Endodermal cell (in vitro differentiated cells): ENCODE data around the gene TPPP. TPM values are rescaled to one million over a fixed set of nuclear protein-coding genes. Genes with fewer than 3 reads are reported as not detected.
"Not testable (repeated sequence)": the region's sequence is repeated elsewhere in the genome, so short reads cannot be mapped to it uniquely, and the experiment has no call there.

ENCODE experiments used
- DNase-seq: peaks from one replicate; pipeline ENCODE4 v3.0.0-alpha.2; 2017
- H3K27ac ChIP-seq: 2 replicates; pipeline ENCODE4 v1.5.1; 2013; ENCODE audit warnings: mild to moderate bottlenecking, low read depth, low read length, moderate library complexity
- H3K27me3 ChIP-seq: 2 replicates; pipeline ENCODE4 v1.6.1; 2013; ENCODE audit warnings: mild to moderate bottlenecking, low read length, moderate library complexity; ENCODE audit not compliant: insufficient read depth, control insufficient read depth, poor library complexity, severe bottlenecking
- H3K36me3 ChIP-seq: 2 replicates; pipeline ENCODE4 v1.7.0; 2013; ENCODE audit warnings: mild to moderate bottlenecking, low read length, moderate library complexity; ENCODE audit not compliant: control insufficient read depth, insufficient read depth
- H3K4me1 ChIP-seq: one replicate; pipeline ENCODE4 v1.7.0; 2013; ENCODE audit warnings: low read length; ENCODE audit not compliant: control insufficient read depth, insufficient read depth
- H3K4me3 ChIP-seq: 2 replicates; pipeline ENCODE4 v1.5.1; 2013; ENCODE audit warnings: mild to moderate bottlenecking, low read length, moderate library complexity
- H3K9ac ChIP-seq: 2 replicates; pipeline ENCODE4 v1.6.1; 2013; ENCODE audit warnings: mild to moderate bottlenecking, low read length, moderate library complexity; ENCODE audit not compliant: poor library complexity, severe bottlenecking; ENCODE audit errors: extremely low read depth
- H3K9me3 ChIP-seq: 2 replicates; pipeline ENCODE4 v1.6.1; 2013; ENCODE audit warnings: mild to moderate bottlenecking, low read length, moderate library complexity; ENCODE audit not compliant: control insufficient read depth
- H3K27ac Mint-ChIP-seq: 2 replicates; pipeline ENCODE4 v1.8.0; 2020; ENCODE audit warnings: mixed read lengths
- H3K27me3 Mint-ChIP-seq: 2 replicates; pipeline ENCODE4 v1.8.0; 2021; ENCODE audit warnings: mild to moderate bottlenecking, mixed read lengths; ENCODE audit not compliant: insufficient read depth
- H3K36me3 Mint-ChIP-seq: 2 replicates; pipeline ENCODE4 v1.8.0; 2020; ENCODE audit warnings: low read depth, mixed read lengths
- H3K4me1 Mint-ChIP-seq: 2 replicates; pipeline ENCODE4 v1.8.0; 2020; ENCODE audit warnings: mixed read lengths
- H3K4me3 Mint-ChIP-seq: 2 replicates; pipeline ENCODE4 v1.8.0; 2020; ENCODE audit warnings: mild to moderate bottlenecking, moderate library complexity, mixed read lengths
- H3K9me3 Mint-ChIP-seq: 2 replicates; pipeline ENCODE4 v1.8.0; 2020; ENCODE audit warnings: mild to moderate bottlenecking, mixed read lengths
- WGBS, 2 experiments: methylation state at CpG; one replicate each; pipeline versions ENCODE4 v1.1.5 to v1.1.7; 2013; ENCODE audit warnings: missing lambda C conversion rate in 2 of 2, mixed read lengths in 1 of 2; ENCODE audit not compliant: insufficient coverage in 1 of 2, insufficient read length in 1 of 2; 5-methylcytosine and 5-hydroxymethylcytosine counted together
- total RNA-seq, 2 donors: library from RNA; stranded (reverse); fragmentation: NEBNext Ultra II Directional in 1 of 2; extraction: Animal tissue kit (Norgen Biotek cat#: 25700) in 1 of 2; gene quantifications; 2 replicates in 1 of 2; 3 replicates in 1 of 2; pipeline ENCODE4 v1.2.1, GENCODE V29; 2021
- TF ChIP-seq, protein P1 (sequence below): fragments of 200-600 bp; sonication (generic); conservative IDR thresholded peaks from 2 replicates; pipeline ENCODE4 v1.5.0; 2021; ENCODE audit warnings: antibody characterized with exemption, mild to moderate bottlenecking

TPPP gene
- total RNA-seq, 2 donors from 2014 or later, result 0.22 to 0.70 TPM

DNA sequence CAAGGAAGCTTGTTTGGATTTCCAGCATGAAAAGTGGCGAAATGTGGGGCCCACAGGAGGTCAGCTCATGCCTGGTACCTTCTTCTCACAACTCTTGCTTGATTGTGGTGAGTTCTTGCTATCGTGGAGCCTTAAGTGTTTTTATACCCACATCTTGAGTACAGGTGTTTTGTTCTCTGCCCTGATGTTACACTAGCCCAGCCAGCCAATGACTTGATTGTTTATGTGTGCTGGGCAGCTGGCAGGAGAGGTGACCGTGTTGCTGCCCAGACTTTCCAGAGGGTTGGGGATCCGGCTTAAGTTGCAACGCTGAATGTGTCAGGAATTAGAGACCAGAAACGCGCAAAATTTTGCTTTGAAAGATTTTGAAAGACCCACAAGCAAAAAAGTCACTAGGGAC lies 24.0 kb upstream of the TPPP start:
- Histone ChIP-seq H3K9ac (no peak overlapping the region), H3K4me3 (no peak overlapping the region), H3K9me3 (no peaks in the 10 kb centered on the region), H3K27ac (no peak overlapping the region), H3K36me3 (no peaks in the 10 kb centered on the region), H3K27me3 (no peaks in the 10 kb centered on the region), H3K4me1 (no peaks in the 10 kb centered on the region)
- TF ChIP-seq, protein P1, sequence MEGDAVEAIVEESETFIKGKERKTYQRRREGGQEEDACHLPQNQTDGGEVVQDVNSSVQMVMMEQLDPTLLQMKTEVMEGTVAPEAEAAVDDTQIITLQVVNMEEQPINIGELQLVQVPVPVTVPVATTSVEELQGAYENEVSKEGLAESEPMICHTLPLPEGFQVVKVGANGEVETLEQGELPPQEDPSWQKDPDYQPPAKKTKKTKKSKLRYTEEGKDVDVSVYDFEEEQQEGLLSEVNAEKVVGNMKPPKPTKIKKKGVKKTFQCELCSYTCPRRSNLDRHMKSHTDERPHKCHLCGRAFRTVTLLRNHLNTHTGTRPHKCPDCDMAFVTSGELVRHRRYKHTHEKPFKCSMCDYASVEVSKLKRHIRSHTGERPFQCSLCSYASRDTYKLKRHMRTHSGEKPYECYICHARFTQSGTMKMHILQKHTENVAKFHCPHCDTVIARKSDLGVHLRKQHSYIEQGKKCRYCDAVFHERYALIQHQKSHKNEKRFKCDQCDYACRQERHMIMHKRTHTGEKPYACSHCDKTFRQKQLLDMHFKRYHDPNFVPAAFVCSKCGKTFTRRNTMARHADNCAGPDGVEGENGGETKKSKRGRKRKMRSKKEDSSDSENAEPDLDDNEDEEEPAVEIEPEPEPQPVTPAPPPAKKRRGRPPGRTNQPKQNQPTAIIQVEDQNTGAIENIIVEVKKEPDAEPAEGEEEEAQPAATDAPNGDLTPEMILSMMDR, result no peak
- Mint-ChIP-seq H3K27ac (no peak overlapping the region), H3K9me3 (no peaks in the 10 kb centered on the region), H3K4me3 (no peak overlapping the region), H3K36me3 (no peaks in the 10 kb centered on the region), H3K27me3 (peaks cover 50% of the 10 kb centered on the region), H3K4me1 (peaks cover 2% of the 10 kb centered on the region)
- DNase-seq, result no peak
- 81 to 82% methylated on average over 7 of the region's 7 CpGs for WGBS, 2 experiments

DNA sequence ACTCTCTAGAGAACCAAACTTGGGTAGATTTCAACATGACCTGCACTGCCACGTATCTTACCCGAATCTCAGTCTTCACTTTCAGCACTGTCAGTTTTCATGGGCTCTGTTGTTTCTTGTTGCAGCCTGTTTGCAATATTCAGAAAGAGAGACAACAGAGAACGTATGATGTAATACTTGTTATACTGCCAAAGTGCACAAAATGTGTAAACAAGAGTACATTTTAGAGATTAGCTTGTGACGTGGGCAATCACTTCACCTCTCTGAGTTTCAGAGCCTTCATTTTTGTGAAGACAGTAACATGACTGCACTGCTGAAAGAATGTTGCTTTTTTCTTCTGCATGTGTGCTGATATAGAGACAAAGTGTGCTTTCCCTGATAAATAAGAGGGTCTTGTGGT lies 23.6 kb upstream of the TPPP start:
- not testable (repeated sequence) for DNase-seq, H3K36me3 Mint-ChIP-seq, H3K4me1 ChIP-seq, H3K4me3 ChIP-seq, H3K27ac ChIP-seq, H3K27ac Mint-ChIP-seq, H3K4me1 Mint-ChIP-seq, H3K36me3 ChIP-seq, H3K9ac ChIP-seq, H3K9me3 Mint-ChIP-seq, H3K27me3 ChIP-seq, H3K9me3 ChIP-seq, H3K4me3 Mint-ChIP-seq
- H3K27me3 Mint-ChIP-seq, result peaks cover 46% of the 10 kb centered on the region
- WGBS, 2 experiments, result 85 to 90% methylated on average over 2 to 4 of the region's 4 CpGs

DNA sequence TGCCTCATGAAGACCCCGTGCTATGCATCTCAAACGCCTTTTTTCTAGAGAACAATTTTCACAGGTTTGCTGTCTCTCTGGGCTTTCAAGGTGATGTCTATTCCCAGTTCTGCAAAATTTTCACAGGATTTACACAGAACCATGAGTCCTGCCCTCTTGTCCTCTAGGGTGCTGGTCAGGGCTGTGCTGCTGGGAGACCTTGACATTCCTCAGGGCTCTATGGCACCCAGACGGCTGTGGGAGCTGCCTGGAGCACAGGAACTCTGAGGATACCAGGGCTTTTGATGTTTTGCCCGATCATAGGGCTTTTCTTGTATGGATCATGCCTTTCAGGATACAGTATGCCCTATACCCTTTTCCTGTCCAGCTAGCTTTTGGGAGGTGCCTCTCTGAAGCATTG lies 22.5 kb upstream of the TPPP start:
- not testable (repeated sequence) for H3K27ac Mint-ChIP-seq, H3K36me3 ChIP-seq, H3K9me3 ChIP-seq, H3K4me1 Mint-ChIP-seq, H3K4me3 Mint-ChIP-seq, H3K36me3 Mint-ChIP-seq, H3K27me3 ChIP-seq, DNase-seq, H3K4me1 ChIP-seq, H3K27ac ChIP-seq, H3K4me3 ChIP-seq, H3K9ac ChIP-seq
- 81 to 93% methylated on average over 2 to 3 of the region's 4 CpGs for WGBS, 2 experiments
- H3K9me3 Mint-ChIP-seq, result peaks cover 11% of the 10 kb centered on the region
- peaks cover 42% of the 10 kb centered on the region for H3K27me3 Mint-ChIP-seq

DNA sequence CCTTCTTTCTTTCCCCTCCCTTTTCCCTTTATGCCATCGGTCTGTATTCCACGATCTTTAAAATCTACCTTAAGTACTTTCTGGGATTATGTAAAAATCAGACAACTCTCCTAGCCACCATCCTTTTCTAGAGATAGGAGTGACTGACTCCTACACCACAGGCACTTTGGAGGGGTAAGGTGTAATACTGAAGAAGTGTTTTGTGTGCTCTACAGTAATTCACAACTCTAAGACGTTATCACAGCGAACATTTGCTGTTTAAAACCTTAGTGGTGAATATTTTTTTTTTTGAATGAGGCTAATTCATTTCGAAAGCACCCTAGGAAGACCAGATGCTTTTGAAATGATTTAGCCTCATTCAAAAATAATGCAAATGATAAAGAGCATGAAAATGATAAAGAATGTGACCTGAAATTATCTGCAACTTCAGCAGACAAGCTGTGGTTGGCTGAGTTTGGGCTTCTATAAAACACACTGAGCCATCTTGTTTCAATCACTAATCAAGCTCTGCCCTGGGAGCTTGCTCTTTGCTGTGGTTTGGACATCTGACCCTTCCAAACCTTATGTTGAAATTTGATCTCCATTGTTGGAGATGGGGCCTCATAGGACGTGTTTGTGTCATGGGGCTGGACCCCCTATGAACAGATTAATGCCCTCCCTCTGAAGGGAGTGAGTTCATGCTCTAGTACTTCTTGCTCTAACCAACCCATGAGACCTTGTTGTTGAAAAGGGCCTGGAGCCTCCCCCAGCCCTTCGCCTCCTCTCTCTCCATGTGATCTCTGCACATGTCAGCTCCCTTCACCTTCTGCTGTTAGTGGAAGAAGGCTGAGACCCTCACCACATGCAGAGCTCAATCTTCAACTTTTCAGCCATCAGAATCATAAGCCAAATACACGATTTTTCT lies 21.3 kb upstream of the TPPP start:
- H3K9me3 ChIP-seq, H3K36me3 ChIP-seq, DNase-seq, H3K4me3 Mint-ChIP-seq, H3K4me1 ChIP-seq, H3K9ac ChIP-seq, H3K36me3 Mint-ChIP-seq, H3K4me1 Mint-ChIP-seq, H3K4me3 ChIP-seq, H3K27ac ChIP-seq, H3K27ac Mint-ChIP-seq, H3K27me3 ChIP-seq: not testable (repeated sequence)
- Mint-ChIP-seq H3K9me3 (peaks cover 16% of the 10 kb centered on the region), H3K27me3 (peaks cover 36% of the 10 kb centered on the region)
- WGBS, 2 experiments, result 83% methylated on average over 3 of the region's 8 CpGs; no CpG with 5 or more reads in 1 of the 2 experiments
